HEK293 (cell line): ENCODE measurements around the gene GALC.

ENCODE experiments used
- ZNF792 ChIP-seq: fragments of 450-650 bp; formaldehyde crosslinking; IDR thresholded peaks from 2 replicates; pipeline ENCODE4 v1.5.1; 2016; ENCODE audit warnings: missing biosample characterization, missing genetic modification characterization
- ZSCAN30 ChIP-seq: fragments of 450-650 bp; IDR thresholded peaks from 2 replicates; pipeline ENCODE4 v1.5.1; 2018; ENCODE audit warnings: missing biosample characterization, mild to moderate bottlenecking, missing genetic modification characterization, moderate library complexity

GRCh38 chr14:88002421-88003075 is 9.6 kb upstream of the GALC start:
- no peak for TF ChIP-seq ZSCAN30 (tag by site-specific recombination)
- no peak for TF ChIP-seq ZNF792 (tag by site-specific recombination)
